HepG2 (cell line): ENCODE measurements around the gene TRRAP. TPM values are rescaled to one million over a fixed set of nuclear protein-coding genes. Genes with fewer than 3 reads are reported as not detected.

Experiments used
- ATAC-seq: fragments of 200-7000 bp; cut with Tn5 transposase; 3 replicates; pipeline ENCODE4 v1.9.1; 2020; ENCODE audit warnings: mild to moderate bottlenecking, moderate library complexity
- BruUV-seq: library from RNA; stranded (reverse); fragments of 400-500 nt; replicated peaks from 2 replicates; lab custom pipeline; 2021; lab: Mats Ljungman, UMichigan
- CTCF ChIA-PET: fragments of 300-600 bp; formaldehyde crosslinking; extraction: SDS; loops from one replicate; lab custom pipeline; 2021; ENCODE audit warnings: low total read pairs, inconsistent platforms, low intra/inter-chr PET ratio; lab: Yijun Ruan, JAX
- POLR2A ChIA-PET: fragments of 350-600 bp; sonication (Branson Sonifier 250); formaldehyde crosslinking; loops from one replicate; lab custom pipeline; 2020; ENCODE audit warnings: antibody characterized with exemption, inconsistent platforms; lab: Yijun Ruan, JAX
- DNase-seq: peaks from one replicate; pipeline ENCODE4 v3.0.0-alpha.2; 2015; ENCODE audit warnings: low spot score
- FAIRE-seq: peaks from 3 replicates; lab custom pipeline; 2011; peaks lifted over from hg19 to GRCh38; lab: Jason Lieb, UNC
- H2AFZ ChIP-seq: one replicate; pipeline ENCODE4 v1.6.1; 2011; ENCODE audit warnings: low read length, inconsistent platforms
- H3K27ac ChIP-seq: fragments of 300-600 bp; 3 replicates; pipeline ENCODE4 v1.8.0; 2011; ENCODE audit warnings: mixed run types, mild to moderate bottlenecking, mixed read lengths, low read length, inconsistent platforms; ENCODE audit not compliant: insufficient read depth; ENCODE audit errors: extremely low read length
- H3K27me3 ChIP-seq, 2 experiments: fragments of 200-600 bp in 1 of 2; 2 replicates in 1 of 2; 3 replicates in 1 of 2; pipeline versions ENCODE4 v1.6.0 to v1.8.0; 2011; ENCODE audit warnings: low read length in 2 of 2, mild to moderate bottlenecking in 2 of 2, moderate library complexity in 2 of 2, inconsistent platforms in 1 of 2; ENCODE audit not compliant: insufficient read depth in 2 of 2, control insufficient read depth in 1 of 2
- H3K36me3 ChIP-seq, 2 experiments: fragments of 200-600 bp in 1 of 2; replicated peaks in 1 of 2; 2 replicates in 1 of 2; 3 replicates in 1 of 2; pipeline versions ENCODE4 v1.5.1 to v1.8.0; 2011; ENCODE audit warnings: low read length in 2 of 2, inconsistent platforms in 1 of 2; ENCODE audit not compliant: insufficient read depth in 2 of 2, control insufficient read depth in 1 of 2
- H3K4me1 ChIP-seq: 2 replicates; pipeline ENCODE4 v1.5.1; 2012; ENCODE audit warnings: low read length, inconsistent platforms; ENCODE audit not compliant: insufficient read depth
- H3K4me2 ChIP-seq: 2 replicates; pipeline ENCODE4 v1.6.0; 2011; ENCODE audit warnings: low read depth, low read length, inconsistent platforms
- H3K4me3 ChIP-seq, 3 experiments: fragments of 200-600 bp in 1 of 3; sonication (generic), shearing (Covaris generic) in 1 of 3; replicated peaks in 1 of 3; 2 replicates each; pipeline ENCODE4 v1.5.1; 2011 to 2016; ENCODE audit warnings: low read length in 3 of 3, inconsistent platforms in 2 of 3, low read depth in 2 of 3, mild to moderate bottlenecking in 2 of 3, control low read depth in 1 of 3, mixed read lengths in 1 of 3; ENCODE audit not compliant: insufficient read depth in 1 of 3
- H3K79me2 ChIP-seq: one replicate; pipeline ENCODE4 v1.6.1; 2011; ENCODE audit warnings: low read length, inconsistent platforms; ENCODE audit not compliant: insufficient read depth
- H3K9ac ChIP-seq: 2 replicates; pipeline ENCODE4 v1.6.0; 2011; ENCODE audit warnings: mild to moderate bottlenecking, low read depth, low read length, inconsistent platforms; ENCODE audit not compliant: insufficient read depth
- H3K9me3 ChIP-seq: 2 replicates; pipeline ENCODE4 v1.5.1; 2012; ENCODE audit warnings: mild to moderate bottlenecking, low read length
- H4K20me1 ChIP-seq: 2 replicates; pipeline ENCODE4 v1.6.0; 2011; ENCODE audit warnings: inconsistent platforms, mild to moderate bottlenecking, low read length, moderate library complexity; ENCODE audit not compliant: insufficient read depth
- MIER2 ChIP-seq: IDR thresholded peaks from 2 replicates; pipeline ENCODE4 v1.6.1; 2016; ENCODE audit warnings: missing biosample characterization, missing genetic modification reagents
- RBM22 ChIP-seq: fragments of 200-400 bp; formaldehyde crosslinking; optimal IDR thresholded peaks from 2 replicates; pipeline ENCODE3; 2017; ENCODE audit warnings: mild to moderate bottlenecking, low read length, moderate library complexity
- SP1 ChIP-seq, 2 experiments: fragments of 450-650 bp in 1 of 2; sonication (generic) in 1 of 2; formaldehyde crosslinking in 1 of 2; IDR thresholded peaks; 2 replicates each; pipeline versions ENCODE4 v1.4.0 to v1.6.1; 2016 to 2020; ENCODE audit warnings: missing genetic modification reagents in 1 of 2
- ZBTB21 ChIP-seq: sonication (generic); formaldehyde crosslinking; IDR thresholded peaks from 2 replicates; pipeline ENCODE4 v1.4.0; 2020; ENCODE audit warnings: missing genetic modification reagents
- ZFP1 ChIP-seq: IDR thresholded peaks from 2 replicates; pipeline ENCODE4 v1.6.1; 2016
- ZNF136 ChIP-seq: sonication (generic); formaldehyde crosslinking; IDR thresholded peaks from 2 replicates; pipeline ENCODE4 v1.8.1; 2022; ENCODE audit warnings: low read depth, mild to moderate bottlenecking, moderate library complexity, missing genetic modification reagents
- ZXDC ChIP-seq: sonication (generic); formaldehyde crosslinking; IDR thresholded peaks from 2 replicates; pipeline ENCODE4 v1.5.0; 2020; ENCODE audit warnings: mild to moderate bottlenecking, missing genetic modification reagents
- WGBS: methylation state at CpG from one replicate; pipeline ENCODE4 v1.1.6; 2017; ENCODE audit warnings: low lambda C conversion rate; 5-methylcytosine and 5-hydroxymethylcytosine counted together
- in situ Hi-C: cut with HindIII; loops from 2 replicates; pipeline ENCODE4 v1.10.0; 2017; ENCODE audit warnings: low pct_unique_long_range_greater_than_20kb; ENCODE audit not compliant: extremely low pct_ligation_motif_present
- intact Hi-C: fragments of 100-400 bp; cut with micrococcal nuclease; formaldehyde crosslinking; loops from one replicate; pipeline ENCODE4 v1.10.0; 2022; ENCODE audit not compliant: unreplicated experiment
- polyA plus RNA-seq, 8 experiments: library from polyadenylated mRNA; depleted of rRNA in 3 of 8; stranded (reverse) in 7 of 8; unstranded in 1 of 8; fragments of >200 nt; fragmentation: Illumina TruSeq in 4 of 8; extraction: Trizol in 4 of 8; gene quantifications; 2 replicates each; pipeline versions ENCODE4 v1.2.1 to v1.2.3, GENCODE V29; 2011 to 2016; ENCODE audit warnings: low read depth in 4 of 8, missing spikeins in 1 of 8, mixed read lengths in 1 of 8; ENCODE audit not compliant: insufficient read depth in 1 of 8
- total RNA-seq, 5 experiments: library from RNA; depleted of rRNA; stranded (reverse); fragments of >200 nt; fragmentation: Illumina TruSeq; extraction: Trizol; gene quantifications; 2 replicates each; pipeline ENCODE4 v1.2.3, GENCODE V29; 2016; ENCODE audit warnings: low read depth in 1 of 5
- TF ChIP-seq, protein P1 (sequence below): sonication (generic); formaldehyde crosslinking; IDR thresholded peaks from 2 replicates; pipeline ENCODE4 v1.8.0; 2022; ENCODE audit warnings: mild to moderate bottlenecking, missing genetic modification reagents, borderline replicate concordance
- TF ChIP-seq, protein P2 (sequence below): sonication (generic); formaldehyde crosslinking; IDR thresholded peaks from 2 replicates; pipeline ENCODE4 v1.4.0; 2020; ENCODE audit warnings: mild to moderate bottlenecking, missing genetic modification reagents

TRRAP gene
- total and polyA plus RNA-seq, 2 of the 13 experiments (the other 11 are each of a cell fraction or from before 2014, with no cell fraction given), result 8.6 to 10.5 TPM

GRCh38 chr7:98991141-98991540 is 112.8 kb downstream of the TRRAP start:
- TF ChIP-seq MIER2 (CRISPR knock-in tag), result no peak
- no peak for TF ChIP-seq ZBTB21
- TF ChIP-seq ZXDC (CRISPR knock-in tag), result no peak
- TF ChIP-seq SP1 (IDR thresholded peaks at IDR 0.05), result no peak
- no peak for TF ChIP-seq SP1 (CRISPR knock-in tag; IDR thresholded peaks at IDR 0.05)
- no peak for TF ChIP-seq ZNF136 (CRISPR knock-in tag)
- TF ChIP-seq, protein P1, sequence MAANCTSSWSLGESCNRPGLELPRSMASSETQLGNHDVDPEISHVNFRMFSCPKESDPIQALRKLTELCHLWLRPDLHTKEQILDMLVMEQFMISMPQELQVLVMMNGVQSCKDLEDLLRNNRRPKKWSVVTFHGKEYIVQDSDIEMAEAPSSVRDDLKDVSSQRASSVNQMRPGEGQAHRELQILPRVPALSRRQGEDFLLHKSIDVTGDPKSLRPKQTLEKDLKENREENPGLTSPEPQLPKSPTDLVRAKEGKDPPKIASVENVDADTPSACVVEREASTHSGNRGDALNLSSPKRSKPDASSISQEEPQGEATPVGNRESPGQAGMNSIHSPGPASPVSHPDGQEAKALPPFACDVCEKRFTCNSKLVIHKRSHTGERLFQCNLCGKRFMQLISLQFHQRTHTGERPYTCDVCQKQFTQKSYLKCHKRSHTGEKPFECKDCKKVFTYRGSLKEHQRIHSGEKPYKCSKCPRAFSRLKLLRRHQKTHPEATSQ (CRISPR knock-in tag), result no peak
- TF ChIP-seq RBM22, result no peak
- no peak for TF ChIP-seq ZFP1 (CRISPR knock-in tag)
- TF ChIP-seq, protein P2, sequence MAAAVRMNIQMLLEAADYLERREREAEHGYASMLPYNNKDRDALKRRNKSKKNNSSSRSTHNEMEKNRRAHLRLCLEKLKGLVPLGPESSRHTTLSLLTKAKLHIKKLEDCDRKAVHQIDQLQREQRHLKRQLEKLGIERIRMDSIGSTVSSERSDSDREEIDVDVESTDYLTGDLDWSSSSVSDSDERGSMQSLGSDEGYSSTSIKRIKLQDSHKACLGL (CRISPR knock-in tag), result no peak
- TF ChIP-seq, all 625 proteins: peak for 0

More at GRCh38 chr7:98991141-98991540, 112.8 kb downstream of the TRRAP start:
- Histone ChIP-seq H3K4me3 (no peak overlapping the region), H3K79me2 (no peaks in the 10 kb centered on the region), H3K27ac (no peak overlapping the region), H4K20me1 (0 out of 2 replicates have a peak, but pooled peaks cover 2% of the 10 kb centered on the region), H3K36me3 (peaks cover 35 to 85% of the 10 kb centered on the region in 2 experiments), H3K9ac (no peak overlapping the region), H3K9me3 (no peaks in the 10 kb centered on the region), H3K4me1 (no peaks in the 10 kb centered on the region), H2AFZ (no peak overlapping the region), H3K4me2 (no peak overlapping the region), H3K27me3 (no peaks in the 10 kb centered on the region)
- ATAC-seq, result no peak
- CTCF ChIA-PET, result no interaction called here
- 98% methylated on average over 14 of the region's 14 CpGs for WGBS
- BruUV-seq, result no TSS peak
- intact Hi-C loops (no loop called here), in situ Hi-C loops (no loop called here)
- POLR2A ChIA-PET, result no interaction called here
- FAIRE-seq, result no peak
- no peak for DNase-seq
